Effector CD8-positive, alpha-beta T cell (primary cell): ENCODE results near the gene NPY4R.
"Not testable (repeated sequence)": the region's sequence is repeated elsewhere in the genome, so short reads cannot be mapped to it uniquely, and the experiment has no call there.

Source experiments
- DNase-seq: peaks from one replicate; lab custom pipeline; 2025; lab: John Stamatoyannopoulos, UW

The NPY4R gene

DNA sequence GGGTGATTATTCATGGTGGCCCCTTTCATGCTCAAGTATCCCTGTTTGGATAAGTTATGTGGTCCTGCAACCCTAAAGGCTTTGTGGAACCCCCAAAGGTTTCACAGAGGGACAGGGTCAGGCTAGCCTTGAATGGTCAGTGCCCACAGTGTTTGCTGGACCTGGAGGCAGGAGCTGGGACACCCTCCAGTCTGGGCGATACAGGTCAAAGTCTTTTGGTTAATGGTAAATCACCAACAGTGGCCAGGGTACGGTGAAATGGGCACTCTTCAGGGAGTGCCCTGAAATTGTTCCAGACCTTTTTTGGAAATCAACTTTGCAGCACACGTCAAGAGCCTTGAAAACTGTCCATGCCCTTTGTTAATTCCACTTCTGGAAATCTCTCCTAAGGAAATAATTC, 8.7 kb downstream of the NPY4R start:
- DNase-seq: not testable (repeated sequence)

DNA sequence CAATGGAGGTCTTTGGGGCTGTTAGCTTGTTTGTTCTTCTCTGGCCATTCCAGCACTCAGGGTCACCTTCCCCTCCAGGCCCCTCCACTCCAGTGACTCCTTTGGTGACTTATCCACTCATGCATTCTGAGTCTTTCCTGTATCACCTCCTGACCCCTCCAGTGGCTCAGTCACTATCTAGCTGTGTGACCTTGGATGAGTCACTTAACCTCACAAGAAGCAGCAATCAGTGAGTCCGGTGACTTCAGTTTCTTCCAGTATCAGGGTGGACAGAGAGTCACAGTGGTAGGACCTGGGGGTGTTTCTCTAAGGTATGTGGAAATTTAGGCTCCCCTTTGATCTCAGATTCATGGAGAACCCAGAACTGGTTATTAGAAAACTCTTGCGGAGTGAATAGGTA, 9.8 kb downstream of the NPY4R start:
- not testable (repeated sequence) for DNase-seq

DNA sequence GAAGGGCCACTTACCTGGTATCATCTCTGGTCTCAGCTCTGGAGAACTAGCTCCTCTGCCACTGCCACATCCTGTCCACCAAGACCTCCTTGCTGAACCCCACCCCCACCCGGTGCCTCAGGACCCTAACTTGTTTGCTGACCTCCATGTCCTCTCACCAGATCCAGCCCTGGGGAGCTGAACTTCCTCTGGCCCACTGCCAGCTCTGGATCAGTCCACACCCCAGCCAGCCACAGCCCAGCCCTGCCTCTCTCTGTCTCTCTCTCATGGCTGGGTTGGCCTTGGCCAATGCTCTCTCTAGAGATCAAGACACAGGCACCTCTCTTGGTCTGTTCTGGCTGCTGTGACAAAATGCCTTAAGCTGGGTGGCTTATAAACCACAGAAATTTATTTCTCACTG, 14.4 kb downstream of the NPY4R start:
- DNase-seq: not testable (repeated sequence)

- not testable (repeated sequence) for DNase-seq
Observed at GRCh38 chr10:46450829-46451228, 14.9 kb downstream of the NPY4R start.

DNA sequence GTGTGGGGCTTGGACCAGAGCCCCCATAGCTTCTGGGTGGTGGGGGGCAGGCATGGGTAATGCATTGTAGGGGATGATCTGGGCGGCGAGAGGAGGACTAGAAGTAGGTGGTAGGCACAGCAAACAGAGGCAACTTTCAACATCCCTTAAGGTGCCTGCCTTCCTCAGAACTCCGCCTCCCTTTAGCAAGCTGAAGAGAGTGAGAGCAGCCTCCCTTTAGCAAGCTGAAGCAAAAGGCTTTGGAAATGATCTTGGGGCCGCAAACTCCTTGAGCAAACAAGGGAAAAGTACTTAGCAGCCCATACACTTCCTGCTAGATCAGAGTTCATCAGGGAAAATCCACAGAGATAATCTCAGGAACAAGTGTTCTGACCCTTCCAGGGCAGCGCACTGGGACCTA, 18.3 kb downstream of the NPY4R start:
- not testable (repeated sequence) for DNase-seq

DNA sequence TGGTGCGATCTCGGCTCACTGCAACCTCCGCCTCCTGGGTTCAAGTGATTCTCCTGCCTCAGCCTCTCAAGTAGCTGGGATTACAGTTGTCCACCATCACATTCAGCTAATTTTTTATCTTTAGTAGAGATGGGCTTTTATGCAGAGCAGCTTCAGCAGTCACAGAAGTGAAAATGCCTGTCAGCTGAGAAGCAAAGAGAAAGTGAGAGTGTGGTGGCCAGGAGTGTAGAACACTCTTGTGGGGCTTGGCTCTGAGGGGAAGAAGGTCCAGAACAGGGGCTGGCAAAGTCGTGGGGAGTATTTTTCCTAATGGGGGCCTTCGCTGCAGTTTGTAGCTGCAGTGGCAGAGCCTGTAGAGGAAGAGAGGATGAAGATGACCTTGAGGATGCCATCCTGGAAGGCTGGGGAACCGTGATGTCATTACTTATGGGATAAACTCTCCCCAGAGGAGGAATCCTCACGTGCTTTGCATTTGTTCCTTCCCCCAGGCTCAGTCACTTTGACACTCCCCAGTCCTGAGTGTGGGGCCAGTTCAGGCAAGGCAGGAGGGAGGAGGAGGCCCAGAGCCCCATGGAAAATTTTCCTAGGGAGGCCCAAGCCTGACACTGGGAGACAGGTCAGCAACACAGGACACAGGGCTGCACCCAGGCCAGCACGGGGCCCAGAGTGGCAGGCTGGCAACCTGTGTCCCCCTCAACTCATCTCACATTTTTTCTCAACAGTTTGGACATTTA, 20.2 kb downstream of the NPY4R start:
- DNase-seq: not testable (repeated sequence)

DNA sequence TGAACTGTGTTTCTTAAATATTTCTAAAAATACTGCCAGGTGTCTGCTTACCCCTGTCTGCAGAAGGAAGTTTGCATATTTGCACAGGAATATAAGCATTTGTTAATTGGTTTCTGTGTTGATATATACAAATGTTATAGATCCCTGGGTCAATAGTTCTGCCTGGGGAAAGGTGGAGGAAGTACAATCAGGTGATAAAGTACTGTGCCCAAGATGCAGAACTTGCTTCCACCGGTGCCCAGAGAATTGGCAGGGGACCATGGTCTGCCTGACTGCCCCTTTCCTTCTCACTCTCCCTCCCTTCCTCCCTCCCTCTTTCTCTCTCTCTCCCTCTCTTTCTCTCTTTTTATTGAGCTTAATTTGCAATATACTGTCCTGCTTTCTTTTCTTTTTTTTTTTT, 22.3 kb downstream of the NPY4R start:
- DNase-seq: not testable (repeated sequence)

- not testable (repeated sequence) for DNase-seq
Observed at GRCh38 chr10:46442706-46443275, 23.0 kb downstream of the NPY4R start.

DNA sequence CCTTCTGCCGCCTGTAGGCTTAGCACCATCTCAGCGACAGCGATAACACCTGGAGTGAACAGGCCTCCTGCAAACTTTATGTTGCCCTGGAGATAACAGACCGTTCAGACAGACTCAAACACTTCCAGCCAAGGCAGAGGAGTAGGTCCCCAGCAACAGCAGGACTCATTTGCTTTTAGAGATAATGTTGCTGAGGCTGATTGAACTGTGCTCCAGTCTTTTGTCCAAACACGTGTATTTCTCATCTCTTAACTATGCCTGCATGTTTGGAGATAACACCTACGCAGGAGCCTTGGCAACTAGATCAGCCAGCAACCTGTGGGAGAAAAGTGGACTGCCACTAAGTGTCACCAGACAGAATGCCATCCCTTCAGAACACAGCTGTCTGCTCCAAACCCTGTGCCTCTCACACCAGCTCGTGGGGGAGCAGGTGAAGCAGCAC, 23.9 kb downstream of the NPY4R start:
- not testable (repeated sequence) for DNase-seq

GRCh38 chr10:46440942-46441341, 24.8 kb downstream of the NPY4R start:
- not testable (repeated sequence) for DNase-seq

GRCh38 chr10:46423550-46423949, 42.2 kb downstream of the NPY4R start:
- DNase-seq: not testable (repeated sequence)

GRCh38 chr10:46419570-46420379, 46.0 kb downstream of the NPY4R start:
- DNase-seq: not testable (repeated sequence)

- not testable (repeated sequence) for DNase-seq
Observed at GRCh38 chr10:46418283-46418682, 47.5 kb downstream of the NPY4R start.

DNA sequence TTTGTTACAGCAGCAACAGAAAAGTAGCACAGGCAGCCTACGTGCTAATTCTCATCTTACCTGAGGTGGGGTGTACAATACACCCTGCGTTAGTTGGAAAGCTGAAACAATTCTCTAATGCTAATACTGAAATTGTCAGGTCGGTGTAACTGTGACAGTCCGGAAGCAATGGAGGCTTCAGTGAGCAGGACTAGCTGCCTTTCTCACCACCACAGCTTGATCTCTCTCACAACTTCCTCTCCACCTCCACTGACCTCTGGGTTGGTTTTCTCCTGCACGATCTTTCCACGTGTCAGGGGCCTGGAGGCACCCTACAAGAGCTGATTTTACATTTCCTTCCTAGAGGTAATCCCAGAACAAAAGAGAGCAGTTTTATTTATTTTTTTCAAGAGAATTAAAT, 50.5 kb downstream of the NPY4R start:
- not testable (repeated sequence) for DNase-seq

- DNase-seq: not testable (repeated sequence)
Observed at GRCh38 chr10:46412665-46413064, 53.1 kb downstream of the NPY4R start.

DNA sequence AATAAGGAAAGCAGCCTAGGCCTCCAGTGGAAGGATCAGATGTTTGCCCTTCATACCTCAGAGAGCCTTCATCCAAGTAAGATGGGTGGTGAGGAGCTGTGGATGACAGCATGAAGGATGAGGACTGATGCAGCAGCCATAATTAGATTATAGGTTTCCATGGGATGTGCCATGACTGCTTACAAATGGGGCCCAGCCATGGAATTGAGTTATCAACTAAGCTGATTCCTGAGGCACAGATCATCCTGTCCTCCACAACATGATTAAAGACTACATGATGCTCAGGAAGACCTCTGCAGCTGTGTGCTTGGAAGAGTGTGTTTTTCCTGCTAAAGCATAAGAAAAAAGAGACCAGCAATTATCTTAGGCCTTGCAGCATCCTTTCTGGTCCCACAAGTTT, 54.6 kb downstream of the NPY4R start:
- not testable (repeated sequence) for DNase-seq
